CD8-positive, alpha-beta memory T cell (primary cell): ENCODE data around the gene HPX. TPM values are rescaled to one million over a fixed set of nuclear protein-coding genes. Genes with fewer than 3 reads are reported as not detected.

Experiments
- CTCF ChIA-PET: fragments of 350-600 bp; sonication (Branson Sonifier 250); formaldehyde crosslinking; loops from one replicate; lab custom pipeline; 2021; ENCODE audit warnings: antibody characterized with exemption; lab: Charles Lee
- POLR2A ChIA-PET: fragments of 350-600 bp; sonication (Branson Sonifier 250); formaldehyde crosslinking; loops from one replicate; lab custom pipeline; 2021; ENCODE audit warnings: antibody characterized with exemption; lab: Charles Lee
- DNase-seq, 5 donors: peaks; one replicate each; pipeline versions ENCODE4 v3.0.0 to v3.0.0-alpha.2; 2020 to 2022; ENCODE audit warnings: mixed read lengths in 1 of 5
- H3K27ac ChIP-seq: one replicate; pipeline ENCODE4 v1.7.0; 2013; ENCODE audit warnings: low read depth, mild to moderate bottlenecking, low read length, moderate library complexity
- H3K27me3 ChIP-seq: 2 replicates; pipeline ENCODE4 v1.7.0; 2013; ENCODE audit warnings: low read length, mild to moderate bottlenecking; ENCODE audit not compliant: insufficient read depth, poor library complexity, severe bottlenecking
- H3K36me3 ChIP-seq: 2 replicates; pipeline ENCODE4 v1.7.0; 2013; ENCODE audit warnings: mild to moderate bottlenecking, low read length, moderate library complexity; ENCODE audit not compliant: insufficient read depth
- H3K4me1 ChIP-seq: 2 replicates; pipeline ENCODE4 v1.7.0; 2013; ENCODE audit warnings: mild to moderate bottlenecking, low read length, moderate library complexity; ENCODE audit not compliant: insufficient read depth
- H3K4me3 ChIP-seq: 2 replicates; pipeline ENCODE4 v1.7.0; 2013; ENCODE audit warnings: mild to moderate bottlenecking, low read length
- H3K9me3 ChIP-seq: 2 replicates; pipeline ENCODE4 v1.7.0; 2013; ENCODE audit warnings: mild to moderate bottlenecking, low read length
- H3K27ac Mint-ChIP-seq, 8 donors: one replicate each; pipeline ENCODE4 v1.8.0; 2020 to 2021; ENCODE audit warnings: mixed read lengths in 8 of 8, mild to moderate bottlenecking in 6 of 8, inconsistent platforms in 3 of 8, moderate library complexity in 3 of 8
- H3K27me3 Mint-ChIP-seq, 2 donors: one replicate each; pipeline ENCODE4 v1.8.0; 2020 to 2021; ENCODE audit warnings: mixed read lengths in 2 of 2, mild to moderate bottlenecking in 1 of 2, moderate library complexity in 1 of 2
- H3K36me3 Mint-ChIP-seq, 3 donors: one replicate each; pipeline ENCODE4 v1.8.0; 2020 to 2021; ENCODE audit warnings: mixed read lengths in 3 of 3, inconsistent platforms in 1 of 3, mild to moderate bottlenecking in 1 of 3
- H3K4me1 Mint-ChIP-seq, 3 donors: one replicate each; pipeline ENCODE4 v1.8.0; 2020 to 2021; ENCODE audit warnings: mixed read lengths in 3 of 3, inconsistent platforms in 1 of 3, mild to moderate bottlenecking in 1 of 3
- H3K4me3 Mint-ChIP-seq, 7 donors: one replicate each; pipeline ENCODE4 v1.8.0; 2020 to 2021; ENCODE audit warnings: mixed read lengths in 7 of 7, mild to moderate bottlenecking in 6 of 7, moderate library complexity in 4 of 7, inconsistent platforms in 2 of 7
- H3K9me3 Mint-ChIP-seq, 5 donors: one replicate each; pipeline ENCODE4 v1.8.0; 2020 to 2022; ENCODE audit warnings: mixed read lengths in 5 of 5, mild to moderate bottlenecking in 3 of 5, moderate library complexity in 2 of 5, inconsistent platforms in 1 of 5
- polyA plus RNA-seq: library from polyadenylated mRNA; unstranded; fragments of 300-500 nt; fragmentation: Illumina TruSeq; gene quantifications from one replicate; pipeline ENCODE4 v1.2.3, GENCODE V29; 2021
- total RNA-seq, 2 experiments: library from RNA; stranded (reverse); gene quantifications; one replicate each; pipeline ENCODE4 v1.2.3, GENCODE V29; 2021

Gene HPX
- total and polyA plus RNA-seq, 3 experiments from 2014 or later: 0.27 TPM; not detected in 2

DNA sequence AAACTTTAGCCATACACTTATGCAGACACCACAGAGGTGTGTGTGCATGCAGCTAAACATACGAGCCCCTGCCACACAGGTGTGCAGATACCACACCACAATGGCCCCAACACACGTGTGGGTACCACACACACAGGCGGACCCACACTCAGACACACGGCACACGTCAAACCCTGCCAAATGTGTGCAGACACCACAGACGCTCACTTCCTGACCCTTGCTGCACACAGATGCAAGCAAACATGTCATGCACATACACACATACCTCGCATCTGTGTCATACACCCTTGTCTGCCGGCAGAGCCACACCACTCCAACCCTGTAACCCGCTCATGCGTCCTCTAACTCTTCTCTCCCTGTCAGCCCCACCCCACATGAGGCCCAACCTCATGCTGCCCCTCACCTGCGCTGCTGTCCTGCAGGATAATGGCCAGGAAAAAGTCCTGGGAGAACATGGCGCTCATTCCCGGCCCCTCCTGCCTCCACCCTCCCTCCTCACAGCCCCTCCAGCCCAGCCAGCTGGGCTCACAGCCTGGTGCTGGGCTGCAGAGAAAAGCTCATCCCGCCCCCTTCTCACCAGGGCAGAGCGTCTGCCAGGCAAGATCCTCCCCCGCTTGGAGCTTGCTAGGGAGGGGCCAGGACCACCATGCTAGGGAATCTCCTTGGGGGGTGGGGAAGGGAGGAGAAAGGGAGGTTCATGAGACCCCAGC is 36.3 kb downstream of the HPX start:
- peaks cover 96% of the 10 kb centered on the region for H3K4me1 ChIP-seq
- Mint-ChIP-seq H3K4me1 (peaks cover 78 to 90% (median 87%) of the 10 kb centered on the region in 3 donors), H3K4me3 (peak overlapping the region; percentile 53 to 94 (median 80)), H3K9me3 (peaks cover 0 to 3% (median 0%) of the 10 kb centered on the region in 5 donors), H3K27me3 (peaks cover 0 to 4% of the 10 kb centered on the region in 2 donors), H3K36me3 (peaks cover 4 to 38% (median 14%) of the 10 kb centered on the region in 3 donors), H3K27ac (peak overlapping the region; percentile 90 to 99 (median 96))
- H3K27me3 ChIP-seq: no peaks in the 10 kb centered on the region
- DNase-seq: peak in 3 of 5 donors; percentile 27 to 71 (median 64)
- CTCF ChIA-PET: interaction anchor here (1.0 to 8.2 kb wide), 7 partner anchors 9 to 77 kb away, joined by 3 to 100 read pairs (median 12); partner anchors contain the start of genes APBB1, ARFIP2 and TIMM10B
- H3K4me3 ChIP-seq: peak overlapping the region; percentile 66
- peaks cover 14% of the 10 kb centered on the region for H3K36me3 ChIP-seq
- POLR2A ChIA-PET: interaction anchor here (1.2 to 5.5 kb wide), 3 partner anchors 13 to 77 kb away, joined by 3 to 56 read pairs (median 9); partner anchors contain the start of genes APBB1 and SMPD1
- H3K27ac ChIP-seq: no peak overlapping the region
- no peaks in the 10 kb centered on the region for H3K9me3 ChIP-seq

DNA sequence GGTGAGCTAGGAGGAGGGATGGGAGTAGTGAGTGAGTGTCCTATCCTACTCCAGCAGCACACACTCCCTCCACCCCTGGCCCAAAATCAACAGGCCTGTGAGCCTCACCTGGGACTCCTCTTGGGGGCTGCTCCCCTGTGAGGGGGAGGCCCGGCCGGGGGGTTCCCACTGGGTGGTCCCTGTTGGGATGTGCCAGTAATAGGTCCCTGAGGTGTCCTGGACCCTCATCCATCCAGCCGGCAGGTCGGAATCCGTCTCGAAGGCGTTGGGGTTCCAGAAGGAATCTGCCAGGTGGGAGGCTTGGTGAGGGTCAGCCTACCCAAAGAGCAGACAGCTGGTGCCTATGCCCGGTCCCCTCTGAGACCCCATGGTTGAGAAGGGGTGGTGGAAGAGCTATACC is 37.2 kb downstream of the HPX start:
- ChIA-PET CTCF (interaction anchor here (1.0 to 8.2 kb wide), 14 partner anchors 9 to 279 kb away, joined by 3 to 100 read pairs (median 5); partner anchors contain the start of genes APBB1, ARFIP2, HPX and MRPL17), POLR2A (interaction anchor here (1.0 to 5.5 kb wide), 5 partner anchors 13 to 280 kb away, joined by 3 to 56 read pairs (median 4); partner anchors contain the start of genes APBB1, MRPL17, SMPD1 and TPP1)
- peaks cover 0 to 3% (median 0%) of the 10 kb centered on the region in 5 donors for H3K9me3 Mint-ChIP-seq
- H3K4me3 ChIP-seq: peak overlapping the region; percentile 66
- peak overlapping the region; percentile 41 for H3K27ac ChIP-seq
- peak overlapping the region in 6 of 7 donors; percentile 80 to 94 (median 86) for H3K4me3 Mint-ChIP-seq
- H3K27me3 ChIP-seq: no peaks in the 10 kb centered on the region
- H3K36me3 ChIP-seq: peaks cover 8% of the 10 kb centered on the region
- peak overlapping the region; percentile 93 to 99 (median 98) for H3K27ac Mint-ChIP-seq
- H3K36me3 Mint-ChIP-seq: peaks cover 11 to 41% (median 16%) of the 10 kb centered on the region in 3 donors
- peaks cover 97% of the 10 kb centered on the region for H3K4me1 ChIP-seq
- H3K4me1 Mint-ChIP-seq: peaks cover 79 to 92% (median 89%) of the 10 kb centered on the region in 3 donors
- H3K9me3 ChIP-seq: no peaks in the 10 kb centered on the region
- H3K27me3 Mint-ChIP-seq: peaks cover 0 to 6% of the 10 kb centered on the region in 2 donors
- DNase-seq: no peak

DNA sequence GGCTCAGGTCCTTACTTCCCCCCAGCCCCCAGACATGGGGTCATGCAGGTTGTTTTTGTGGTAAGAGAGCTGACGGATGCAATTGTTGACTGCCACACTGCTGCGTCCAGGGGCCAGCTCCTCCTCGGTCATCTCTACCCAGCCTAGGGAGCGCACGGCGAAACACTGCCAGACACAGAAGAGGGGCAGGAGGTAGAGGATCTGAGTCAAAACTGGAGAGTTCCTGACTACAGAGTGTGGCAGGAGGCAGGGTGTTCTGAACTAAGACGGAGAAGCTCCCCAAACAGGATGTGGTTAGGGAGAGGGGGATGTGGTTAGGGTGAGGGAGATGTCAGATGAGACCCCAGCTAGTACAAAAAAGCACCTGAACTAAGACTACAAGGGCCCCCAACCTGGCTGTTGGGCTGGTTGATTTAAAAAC is 38.2 kb downstream of the HPX start:
- Mint-ChIP-seq H3K27ac (peak overlapping the region; percentile 93 to 99 (median 98)), H3K4me1 (peaks cover 76 to 96% (median 91%) of the 10 kb centered on the region in 3 donors), H3K4me3 (peak overlapping the region; percentile 69 to 94 (median 85)), H3K27me3 (peaks cover 0 to 5% of the 10 kb centered on the region in 2 donors), H3K9me3 (peaks cover 0 to 3% (median 0%) of the 10 kb centered on the region in 5 donors), H3K36me3 (peaks cover 11 to 48% (median 20%) of the 10 kb centered on the region in 3 donors)
- H3K4me1 ChIP-seq: peaks cover 88% of the 10 kb centered on the region
- no peaks in the 10 kb centered on the region for H3K9me3 ChIP-seq
- H3K4me3 ChIP-seq: peak overlapping the region; percentile 66
- peak overlapping the region; percentile 41 for H3K27ac ChIP-seq
- ChIA-PET CTCF (interaction anchor here (0.6 to 8.2 kb wide), 18 partner anchors 8 to 297 kb away, joined by 3 to 100 read pairs (median 4); partner anchors contain the start of genes APBB1, ARFIP2, HPX and MRPL17), POLR2A (interaction anchor here (0.5 to 5.5 kb wide), 11 partner anchors 9 to 1576 kb away, joined by 3 to 56 read pairs (median 4); partner anchors contain the start of genes APBB1, MRPL17, SMPD1 and TIMM10B)
- no peaks in the 10 kb centered on the region for H3K27me3 ChIP-seq
- H3K36me3 ChIP-seq: peaks cover 8% of the 10 kb centered on the region
- peak; percentile 50 to 97 (median 89) for DNase-seq

DNA sequence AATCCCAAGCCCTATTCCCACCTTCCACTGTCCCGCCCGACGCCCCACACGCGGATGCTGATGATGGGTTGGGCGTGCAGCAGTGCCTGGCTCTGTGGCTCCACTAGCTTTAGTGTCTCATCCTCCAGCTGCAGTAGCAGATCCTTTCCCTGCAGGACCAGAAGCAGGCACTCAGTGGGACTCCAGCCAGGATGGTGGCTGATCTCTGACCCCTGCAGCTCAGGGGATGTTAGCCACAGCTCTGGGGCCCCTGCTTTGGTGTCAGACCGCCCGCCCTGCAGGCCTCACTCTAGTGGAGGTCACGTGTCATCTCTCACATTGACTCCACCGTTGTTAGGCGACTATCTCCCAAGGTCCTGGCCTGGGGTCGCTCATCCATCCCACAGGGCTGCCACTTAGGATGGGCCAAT is 38.7 kb downstream of the HPX start:
- Histone ChIP-seq H3K27me3 (no peaks in the 10 kb centered on the region), H3K4me1 (peaks cover 83% of the 10 kb centered on the region), H3K27ac (peak overlapping the region; percentile 34), H3K36me3 (peaks cover 8% of the 10 kb centered on the region), H3K9me3 (no peaks in the 10 kb centered on the region), H3K4me3 (peak overlapping the region; percentile 51)
- H3K27ac Mint-ChIP-seq: peak overlapping the region; percentile 93 to 99 (median 98)
- H3K36me3 Mint-ChIP-seq: peaks cover 11 to 48% (median 17%) of the 10 kb centered on the region in 3 donors
- H3K4me1 Mint-ChIP-seq: peaks cover 71 to 94% (median 88%) of the 10 kb centered on the region in 3 donors
- peak overlapping the region; percentile 69 to 94 (median 85) for H3K4me3 Mint-ChIP-seq
- peaks cover 0 to 3% (median 0%) of the 10 kb centered on the region in 5 donors for H3K9me3 Mint-ChIP-seq
- ChIA-PET POLR2A (interaction anchor here (0.7 to 5.5 kb wide), 7 partner anchors 9 to 80 kb away, joined by 3 to 56 read pairs (median 7); partner anchors contain the start of genes APBB1, SMPD1 and TIMM10B), CTCF (interaction anchor here (0.6 to 8.2 kb wide), 13 partner anchors 7 to 104 kb away, joined by 3 to 100 read pairs (median 6); partner anchors contain the start of genes APBB1, ARFIP2, SMPD1 and TIMM10B)
- H3K27me3 Mint-ChIP-seq: peaks cover 0 to 5% of the 10 kb centered on the region in 2 donors
- DNase-seq: peak in 2 of 5 donors; percentile 27 to 59

DNA sequence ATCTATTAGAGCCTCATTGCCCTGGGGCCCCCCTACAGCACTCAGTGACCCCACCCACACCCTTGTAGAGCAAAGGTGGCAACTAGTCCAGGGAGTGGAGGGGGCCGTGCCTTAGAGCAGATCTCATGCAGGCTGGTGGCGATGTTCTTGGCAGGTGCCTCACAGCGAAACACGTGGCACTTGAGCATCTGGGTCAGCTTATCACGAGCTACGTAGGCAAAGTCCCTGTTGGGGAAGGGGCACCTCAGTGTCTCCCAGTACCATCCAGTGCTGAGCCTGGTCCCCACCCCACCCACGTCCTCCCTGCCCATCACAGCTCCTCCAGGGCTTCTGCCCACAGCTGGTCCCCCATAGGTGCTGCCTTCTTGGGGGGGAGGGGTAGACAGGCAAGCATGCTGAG is 39.3 kb downstream of the HPX start:
- H3K9me3 Mint-ChIP-seq: peaks cover 0 to 3% (median 0%) of the 10 kb centered on the region in 5 donors
- Histone ChIP-seq H3K9me3 (no peaks in the 10 kb centered on the region), H3K4me3 (no peak overlapping the region), H3K27ac (no peak overlapping the region), H3K36me3 (peaks cover 8% of the 10 kb centered on the region), H3K27me3 (no peaks in the 10 kb centered on the region), H3K4me1 (peaks cover 77% of the 10 kb centered on the region)
- no peak for DNase-seq
- peak overlapping the region in 7 of 8 donors; percentile 74 to 99 (median 97) for H3K27ac Mint-ChIP-seq
- CTCF ChIA-PET: interaction anchor here (1.3 to 8.2 kb wide), 5 partner anchors 11 to 104 kb away, joined by 4 to 100 read pairs (median 7); partner anchors contain the start of genes APBB1 and SMPD1
- H3K36me3 Mint-ChIP-seq: peaks cover 11 to 53% (median 17%) of the 10 kb centered on the region in 3 donors
- peak overlapping the region in 5 of 7 donors; percentile 13 to 89 (median 28) for H3K4me3 Mint-ChIP-seq
- H3K4me1 Mint-ChIP-seq: peaks cover 66 to 94% (median 88%) of the 10 kb centered on the region in 3 donors
- peaks cover 0 to 5% of the 10 kb centered on the region in 2 donors for H3K27me3 Mint-ChIP-seq
- POLR2A ChIA-PET: interaction anchor here (3.8 to 5.5 kb wide), 2 partner anchors 11 to 16 kb away, joined by 56 read pairs; partner anchors contain the start of genes APBB1 and SMPD1

DNA sequence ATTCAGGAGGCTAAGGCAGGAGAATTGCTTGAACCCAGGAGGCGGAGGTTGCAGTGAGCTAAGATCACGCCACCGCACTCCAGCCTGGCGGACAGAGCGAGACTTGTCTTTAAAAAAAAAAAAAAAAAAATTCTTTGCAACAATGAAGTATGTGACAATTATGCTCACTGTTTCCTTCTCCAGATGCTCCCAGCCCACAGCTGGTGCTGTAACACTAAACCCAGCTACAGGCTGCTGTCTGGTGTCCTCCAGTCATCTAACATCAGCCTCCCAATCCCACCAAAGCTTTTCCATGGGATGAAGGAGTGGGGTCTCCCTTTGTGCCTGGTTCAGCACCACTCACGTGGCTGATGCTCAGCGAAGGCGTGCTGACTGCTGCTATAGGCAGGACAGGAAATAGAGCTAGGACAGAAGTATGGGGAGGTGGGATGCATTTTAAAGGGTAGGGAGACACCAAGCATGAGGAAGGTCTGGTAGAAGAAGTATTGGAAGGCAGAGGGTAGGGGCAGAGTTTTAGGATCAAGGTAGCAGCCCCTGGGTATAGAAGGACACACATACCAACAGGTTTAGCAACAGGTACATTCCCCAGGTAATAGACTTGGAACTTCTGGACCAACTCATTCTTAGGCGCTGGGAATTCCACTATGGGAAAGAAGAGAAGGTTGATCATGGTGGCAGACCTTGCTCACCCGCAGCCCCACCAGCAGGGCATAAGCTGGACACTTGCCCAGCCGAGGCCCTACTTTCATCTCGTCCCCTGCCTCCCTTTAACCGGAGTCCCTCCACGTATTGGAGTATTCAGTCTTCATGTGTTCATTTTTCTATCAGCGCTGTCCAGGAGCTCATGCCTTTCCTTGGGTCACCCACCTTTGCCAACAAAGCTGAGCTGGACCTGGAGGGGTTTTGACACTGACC is 40.1 kb downstream of the HPX start:
- Histone ChIP-seq H3K4me3 (no peak overlapping the region), H3K9me3 (no peaks in the 10 kb centered on the region), H3K36me3 (peaks cover 8% of the 10 kb centered on the region), H3K27ac (no peak overlapping the region), H3K27me3 (no peaks in the 10 kb centered on the region), H3K4me1 (peaks cover 69% of the 10 kb centered on the region)
- Mint-ChIP-seq H3K4me3 (peak overlapping the region in 4 of 7 donors; percentile 52 to 59 (median 58)), H3K36me3 (peaks cover 11 to 57% (median 18%) of the 10 kb centered on the region in 3 donors), H3K27ac (peak overlapping the region in 6 of 8 donors; percentile 48 to 88 (median 62)), H3K9me3 (peaks cover 0 to 3% (median 0%) of the 10 kb centered on the region in 5 donors), H3K27me3 (peaks cover 0 to 5% of the 10 kb centered on the region in 2 donors), H3K4me1 (peaks cover 60 to 93% (median 87%) of the 10 kb centered on the region in 3 donors)
- no peak for DNase-seq
- CTCF ChIA-PET: interaction anchor here (1.3 to 8.2 kb wide), 5 partner anchors 10 to 43 kb away, joined by 4 to 100 read pairs (median 15); partner anchors contain the start of genes APBB1 and SMPD1
- POLR2A ChIA-PET: interaction anchor here (3.8 to 5.5 kb wide), 2 partner anchors 10 to 17 kb away, joined by 56 read pairs; partner anchors contain the start of genes APBB1 and SMPD1
